Embryonic facial prominence (tissue), 1 donor: Measurements from ENCODE around the gene MLXIPL.
"Not testable (repeated sequence)": the region's sequence is repeated elsewhere in the genome, so short reads cannot be mapped to it uniquely, and the experiment has no call there.

Source experiments
- DNase-seq: peaks from one replicate; pipeline ENCODE4 v3.0.0-alpha.2; 2016; ENCODE audit errors: extremely low spot score

MLXIPL gene

GRCh38 chr7:73646785-73647724 lies 22.7 kb upstream of the MLXIPL start:
- no peak for DNase-seq

- no peak for DNase-seq
Measured at GRCh38 chr7:73645643-73646174, 21.4 kb upstream of the MLXIPL start.

- no peak for DNase-seq
Measured at GRCh38 chr7:73644688-73645286, 20.5 kb upstream of the MLXIPL start.

- no peak for DNase-seq
Measured at GRCh38 chr7:73642834-73643233, 18.5 kb upstream of the MLXIPL start.

- DNase-seq = no peak
Measured at GRCh38 chr7:73638911-73639310, 14.6 kb upstream of the MLXIPL start.

GRCh38 chr7:73635428-73636200 lies 11.3 kb upstream of the MLXIPL start:
- no peak for DNase-seq

GRCh38 chr7:73633844-73634243 lies 9.5 kb upstream of the MLXIPL start:
- no peak for DNase-seq

GRCh38 chr7:73633323-73633722 lies 9.0 kb upstream of the MLXIPL start:
- DNase-seq = no peak

GRCh38 chr7:73631558-73631957 lies 7.2 kb upstream of the MLXIPL start:
- DNase-seq = no peak

- DNase-seq = no peak
Measured at GRCh38 chr7:73628504-73628903, 4.2 kb upstream of the MLXIPL start.

- no peak for DNase-seq
Measured at GRCh38 chr7:73626814-73627213, 2.5 kb upstream of the MLXIPL start.

- DNase-seq = no peak
Measured at GRCh38 chr7:73625276-73625675, 954 bp upstream of the MLXIPL start.

GRCh38 chr7:73624669-73625001 lies 313 bp upstream of the MLXIPL start:
- DNase-seq = no peak

GRCh38 chr7:73622909-73623797 lies 1.2 kb downstream of the MLXIPL start:
- DNase-seq = no peak

- DNase-seq = no peak
Measured at GRCh38 chr7:73622527-73622908, 1.8 kb downstream of the MLXIPL start.

- no peak for DNase-seq
Measured at GRCh38 chr7:73621168-73622063, 2.9 kb downstream of the MLXIPL start.

GRCh38 chr7:73619394-73619793 lies 4.9 kb downstream of the MLXIPL start:
- DNase-seq = not testable (repeated sequence)

- DNase-seq = no peak
Measured at GRCh38 chr7:73618538-73618937, 5.8 kb downstream of the MLXIPL start.

GRCh38 chr7:73617520-73617919 lies 6.8 kb downstream of the MLXIPL start:
- not testable (repeated sequence) for DNase-seq

GRCh38 chr7:73615886-73616285 lies 8.4 kb downstream of the MLXIPL start:
- no peak for DNase-seq
